ENCODE results near the gene LTBP2.
"Not testable (repeated sequence)": the region's sequence is repeated elsewhere in the genome, so short reads cannot be mapped to it uniquely, and the experiment has no call there.

LTBP2 gene

GRCh38 chr14:74548881-74549280, 63.2 kb downstream of the LTBP2 start:
- no peak for DNase-seq

GRCh38 chr14:74547331-74547927, 64.6 kb downstream of the LTBP2 start:
- DNase-seq = no peak

DNA sequence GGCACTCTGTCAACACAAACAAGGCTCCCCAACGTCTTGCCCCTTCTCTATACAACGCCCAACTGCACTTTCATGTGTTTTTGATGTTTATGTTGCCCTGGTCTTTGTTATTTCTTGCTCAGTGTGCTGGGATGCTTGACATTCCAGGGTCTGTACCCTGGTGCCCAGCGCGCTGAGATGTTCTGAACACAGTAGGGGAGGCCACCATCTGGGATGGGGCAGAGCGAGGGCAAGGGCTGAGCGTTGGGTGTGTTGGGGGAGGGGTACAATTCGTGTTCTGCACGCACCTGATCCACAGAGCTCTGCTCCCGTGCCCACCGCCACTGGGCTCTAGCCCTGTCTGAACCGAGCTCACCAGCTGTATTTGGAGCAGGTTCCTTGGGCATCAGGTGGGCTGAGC, 65.6 kb downstream of the LTBP2 start:
- DNase-seq = peak; percentile 18 to 45

DNA sequence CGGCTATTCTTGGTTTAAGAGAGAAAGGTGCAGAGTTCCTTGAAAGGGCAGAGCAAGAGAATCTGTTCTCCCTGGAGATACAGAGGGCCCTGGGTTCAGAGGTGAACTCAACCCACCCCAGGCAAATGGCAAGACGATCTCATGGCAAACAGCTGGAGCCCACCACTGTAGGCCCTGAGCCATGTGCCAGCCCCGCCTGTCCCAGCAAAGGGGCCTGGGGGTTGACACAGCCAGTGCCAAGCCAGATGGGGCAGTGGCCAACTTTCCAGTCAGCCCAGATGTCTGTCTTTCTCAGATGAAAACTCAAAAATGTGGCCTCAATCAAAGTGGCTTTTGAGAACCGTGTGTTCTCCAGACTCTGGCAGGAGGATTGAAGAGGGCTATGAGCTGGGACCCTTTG, 66.7 kb downstream of the LTBP2 start:
- DNase-seq = no peak

DNA sequence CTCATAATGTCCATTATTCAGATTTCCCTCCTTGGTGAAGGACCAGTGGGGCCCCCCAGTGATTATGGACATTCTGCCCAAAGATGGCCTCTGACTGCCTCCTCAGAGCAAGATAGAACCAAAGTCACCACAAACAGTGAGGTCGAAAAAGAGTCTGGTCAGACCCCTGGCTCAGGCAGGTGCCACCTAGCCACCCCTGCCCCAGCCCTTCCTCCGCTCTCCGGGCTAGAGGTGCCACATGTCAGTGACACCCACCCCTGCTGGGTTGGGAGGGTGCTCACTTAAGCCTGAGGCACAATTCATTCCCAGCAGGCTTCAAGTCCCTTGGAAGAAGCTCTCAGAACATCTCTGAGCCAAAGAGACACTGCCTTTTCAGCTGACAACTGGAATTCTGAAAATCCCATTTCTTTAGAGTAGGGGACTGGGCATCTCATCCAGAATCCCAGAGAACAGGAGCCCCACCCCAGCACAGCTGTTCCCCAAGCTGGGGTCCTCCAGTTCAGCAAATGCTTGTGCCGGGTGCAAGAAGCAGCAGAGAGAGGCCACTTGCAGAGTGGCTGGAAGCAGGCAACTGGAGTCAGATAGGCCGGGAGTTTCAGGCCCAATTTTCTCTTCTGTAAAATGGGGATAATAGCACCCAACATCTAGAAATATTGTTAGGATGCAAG, 68.1 kb downstream of the LTBP2 start:
- DNase-seq = no peak

DNA sequence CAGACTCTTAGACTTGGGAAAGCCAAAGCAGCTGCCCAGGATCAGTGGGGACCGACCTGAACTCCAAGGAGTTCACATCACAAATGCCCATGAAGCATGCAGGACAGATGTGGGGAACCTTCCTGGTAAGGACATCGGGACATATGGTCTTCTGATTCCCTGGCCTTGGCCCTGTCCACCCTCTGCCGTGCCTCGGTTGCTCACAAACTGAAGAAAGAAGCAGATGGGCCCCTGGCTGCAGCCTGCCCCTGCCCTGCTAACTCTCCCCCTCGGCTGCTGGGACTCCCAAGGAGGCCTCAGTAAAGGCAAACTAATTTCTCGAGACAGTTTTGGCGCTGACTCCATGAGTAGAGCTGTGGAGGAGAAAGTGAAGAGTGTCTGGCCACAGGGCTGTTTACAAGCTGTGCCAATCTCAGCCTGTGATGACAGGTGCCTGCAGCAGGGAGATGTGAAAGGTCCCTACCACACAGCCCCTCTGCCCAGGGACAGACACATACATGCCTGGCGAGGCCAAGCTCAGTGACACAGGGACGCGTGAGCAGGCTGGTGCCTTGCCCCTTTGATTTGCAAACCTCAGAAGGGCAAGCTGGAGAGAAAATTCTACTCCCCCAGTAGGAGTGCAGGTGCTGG, 69.9 kb downstream of the LTBP2 start:
- DNase-seq = no peak

DNA sequence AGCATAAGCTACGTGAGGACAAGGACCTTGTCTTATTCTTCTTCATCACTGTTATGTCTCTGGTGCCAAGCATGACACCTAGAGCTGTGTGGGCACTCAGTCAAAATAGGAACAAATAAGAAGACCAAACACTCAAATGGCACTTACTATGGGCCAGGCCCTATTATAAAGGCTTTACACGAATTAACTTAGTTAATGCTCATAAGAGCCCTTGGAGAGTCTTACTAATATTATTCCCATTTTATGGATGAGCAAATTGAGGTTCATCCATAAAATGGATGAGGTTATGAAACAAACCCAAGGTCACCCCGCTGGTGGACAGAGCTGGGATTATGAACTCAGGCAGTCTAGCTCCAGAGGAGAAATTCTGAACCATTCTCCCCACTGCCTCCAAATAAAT, 70.8 kb downstream of the LTBP2 start:
- no peak for DNase-seq

- DNase-seq = no peak
These were observed 72.5 kb downstream of the LTBP2 start for GRCh38 chr14:74539503-74539902.

DNA sequence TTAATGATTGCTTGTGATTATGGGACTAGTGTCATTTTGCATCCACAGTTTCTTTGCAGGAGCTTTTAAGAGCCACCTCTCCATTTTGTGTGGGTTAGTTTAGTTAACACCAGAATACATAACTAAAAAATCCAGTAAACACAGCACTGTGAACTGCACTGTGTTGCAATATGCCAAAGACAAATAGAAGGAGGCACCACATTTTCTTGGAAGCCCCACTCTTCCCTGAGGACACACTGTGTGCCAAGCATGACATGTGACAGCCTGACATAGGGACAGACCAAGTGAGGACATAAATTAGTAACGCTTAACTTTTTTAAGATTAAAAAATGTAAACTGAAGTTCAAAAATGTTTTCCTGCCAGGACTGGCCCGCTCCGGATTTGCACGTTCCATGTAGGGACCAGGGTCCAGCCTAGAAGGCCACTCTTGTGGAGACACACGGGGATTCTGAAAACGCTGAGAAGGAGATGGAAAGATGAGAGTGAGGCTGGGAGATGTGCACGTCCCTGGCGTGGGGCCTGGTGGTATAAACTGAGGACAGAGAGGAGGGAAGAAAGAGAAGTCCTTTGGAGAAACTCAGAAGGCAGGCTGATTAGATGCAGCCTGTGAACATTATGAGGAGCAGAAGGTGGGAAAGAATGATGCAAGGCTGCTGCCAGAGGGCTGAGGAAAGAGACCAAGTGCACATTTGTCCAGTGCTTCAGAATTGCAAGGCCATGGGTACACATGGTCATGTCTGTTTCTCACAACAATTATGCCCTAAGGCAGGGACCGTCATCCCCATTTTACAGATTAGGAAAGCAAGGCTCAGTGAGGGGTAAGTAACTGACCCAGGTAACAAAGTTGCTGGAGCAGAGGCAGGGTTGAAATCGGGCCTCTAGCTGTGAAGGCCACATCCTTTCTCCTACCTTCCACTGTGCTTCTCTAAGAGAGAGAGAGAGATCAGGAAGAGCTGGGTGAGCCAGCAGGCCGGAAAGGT, 73.3 kb downstream of the LTBP2 start:
- DNase-seq = no peak

- not testable (repeated sequence) for DNase-seq
These were observed 75.7 kb downstream of the LTBP2 start for GRCh38 chr14:74536336-74536735.

DNA sequence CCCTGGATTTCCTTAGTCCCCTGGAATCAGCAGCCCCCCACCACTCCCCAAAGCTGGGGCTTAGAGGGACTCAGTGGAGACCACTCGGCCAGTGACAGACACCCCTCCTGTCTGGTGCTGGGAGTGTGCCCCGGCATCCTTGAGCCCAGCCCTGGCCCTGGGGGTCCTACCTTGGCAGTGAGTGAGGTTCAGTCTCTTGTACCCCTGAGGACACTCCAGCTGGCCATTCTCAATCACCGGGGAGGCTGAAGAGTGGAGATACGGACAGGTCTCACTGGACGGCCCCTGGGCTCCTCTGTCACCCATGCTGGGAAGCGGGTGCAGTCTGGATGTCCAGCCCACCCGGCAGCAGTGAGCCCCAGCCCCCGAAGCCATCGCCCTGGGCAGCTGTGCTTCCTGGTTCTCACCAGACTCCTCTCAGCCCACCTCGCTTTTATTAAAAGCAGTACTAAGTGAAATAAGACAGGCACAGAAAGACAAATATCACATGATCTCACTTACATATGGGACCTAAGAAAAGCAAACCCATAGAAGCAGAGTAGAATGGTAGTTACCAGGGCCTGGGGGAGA, 76.2 kb downstream of the LTBP2 start:
- no peak for DNase-seq

DNA sequence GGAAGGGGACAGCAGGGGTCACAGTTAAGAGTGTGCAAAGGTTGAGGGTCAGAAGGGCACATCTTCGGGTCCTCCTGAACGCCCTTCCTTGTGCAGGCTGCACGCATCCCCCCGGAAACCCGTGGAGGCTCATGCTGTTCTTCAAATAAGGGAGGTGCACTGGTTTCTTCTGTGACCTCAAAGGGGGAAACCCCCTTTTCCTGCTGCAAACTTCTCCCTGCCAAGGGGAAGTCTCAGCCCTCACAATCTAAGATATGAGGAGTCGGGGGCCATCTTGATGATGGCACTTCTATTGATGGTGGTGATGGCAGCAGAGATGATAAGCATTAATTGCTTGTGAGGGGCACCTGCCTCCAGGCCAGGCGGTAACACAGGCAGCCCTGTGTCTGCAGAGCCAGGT, 78.5 kb downstream of the LTBP2 start:
- DNase-seq = no peak

- no peak for DNase-seq
These were observed 79.8 kb downstream of the LTBP2 start for GRCh38 chr14:74532246-74532645.

GRCh38 chr14:74531467-74531866, 80.6 kb downstream of the LTBP2 start:
- peak in 1 of 2 experiments; percentile 41 for DNase-seq

- DNase-seq = no peak
These were observed 81.0 kb downstream of the LTBP2 start for GRCh38 chr14:74531006-74531405.

DNA sequence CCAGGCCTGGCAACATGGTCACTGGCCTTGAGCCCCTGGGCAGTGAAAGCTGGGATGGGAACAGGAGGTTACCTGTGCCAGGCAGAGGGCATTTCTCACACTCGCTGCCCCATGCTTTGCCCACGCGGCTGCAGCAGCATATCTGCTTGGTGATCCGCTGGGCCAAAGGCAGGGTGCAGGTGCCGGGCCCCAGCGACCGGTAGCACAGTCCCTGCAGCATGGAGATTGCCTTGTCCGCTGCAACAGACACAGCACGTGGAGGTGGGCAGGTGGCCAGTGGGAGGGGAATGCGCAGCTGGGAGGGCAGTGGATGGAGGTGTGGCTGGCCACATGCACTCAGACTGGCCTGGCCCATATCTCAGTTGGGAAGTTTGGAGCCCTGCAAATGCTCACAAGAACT, 83.2 kb downstream of the LTBP2 start:
- no peak for DNase-seq

DNA sequence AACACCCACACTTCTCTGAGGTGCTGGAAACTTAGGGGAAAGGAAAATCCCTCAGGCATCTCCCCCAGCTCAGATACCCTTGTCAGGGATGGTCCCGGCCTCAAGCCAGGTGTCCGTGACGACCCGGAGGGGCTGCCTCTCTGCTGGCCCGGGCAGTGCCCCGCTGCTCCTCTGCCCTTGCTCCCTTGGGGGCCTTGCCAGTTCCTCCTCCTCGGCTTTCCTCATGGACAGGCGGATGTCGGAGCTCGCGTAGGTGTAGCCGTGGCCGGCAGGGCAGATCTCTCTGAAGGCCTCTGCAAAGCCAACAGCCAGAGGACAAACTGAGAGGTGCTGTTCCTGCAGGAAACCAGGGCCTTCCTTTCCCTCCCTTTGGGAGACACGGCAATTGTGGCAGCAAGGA, 83.6 kb downstream of the LTBP2 start:
- DNase-seq = no peak

DNA sequence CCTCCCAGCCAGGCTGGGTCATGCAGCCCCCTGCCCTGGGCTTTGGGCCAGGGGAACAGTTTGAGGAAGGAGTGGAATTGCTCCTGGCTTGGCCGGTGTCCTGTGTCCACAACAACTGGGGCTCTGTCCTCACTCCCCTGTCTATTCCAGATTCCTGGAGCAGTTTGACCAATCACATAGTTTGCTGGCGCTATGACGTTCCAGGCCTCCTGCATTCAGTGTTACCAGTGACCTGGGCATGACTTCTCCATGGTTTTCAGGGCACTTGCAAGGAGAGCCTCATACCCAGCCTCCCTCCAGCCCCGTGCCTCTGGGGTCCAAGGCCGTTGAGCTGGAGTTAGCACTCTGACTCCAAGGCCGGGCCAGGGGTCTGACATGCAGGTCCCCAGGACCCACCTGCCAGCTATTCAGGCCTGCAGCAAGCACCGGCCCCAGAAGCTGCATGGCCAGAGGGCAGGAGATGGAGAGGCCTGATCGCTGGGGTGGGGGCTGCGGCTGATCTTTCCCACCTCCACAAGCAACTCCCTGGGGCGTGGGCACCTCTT, 84.2 kb downstream of the LTBP2 start:
- DNase-seq = no peak

DNA sequence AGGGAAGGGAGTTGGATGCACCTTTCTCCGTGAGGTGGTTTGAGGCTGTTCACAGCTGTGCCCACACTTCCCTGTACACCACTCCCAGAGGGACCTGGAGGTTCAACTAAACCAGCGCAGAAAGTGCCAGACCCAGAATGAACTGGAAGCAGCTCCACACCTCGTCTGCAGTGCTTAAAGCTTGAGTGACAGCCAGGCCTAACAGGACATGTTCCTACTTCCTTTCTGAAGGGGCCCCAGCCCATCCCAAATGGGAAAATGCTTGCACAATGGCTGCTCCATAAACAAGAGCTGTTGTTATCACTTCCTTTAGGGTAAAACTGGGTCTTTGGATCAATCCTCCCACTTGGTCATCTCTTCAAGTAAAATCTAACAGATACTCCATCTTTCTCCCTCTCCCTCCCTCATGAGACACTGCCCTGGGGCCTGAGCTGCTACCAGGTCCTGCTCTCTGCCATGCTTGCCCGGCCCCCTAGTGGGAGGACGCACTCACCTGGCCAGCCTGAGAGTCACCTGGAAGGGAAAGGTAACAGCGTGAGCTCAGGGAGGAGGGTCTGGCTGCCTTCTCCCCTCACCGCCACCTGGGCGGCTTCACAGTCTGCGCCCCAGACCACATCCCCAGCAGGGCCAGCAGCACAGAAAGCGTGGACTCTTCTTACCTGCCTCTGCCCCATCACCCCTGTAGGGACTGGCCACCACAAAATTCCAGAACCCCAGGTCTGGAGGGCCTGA, 85.0 kb downstream of the LTBP2 start:
- DNase-seq = no peak

DNA sequence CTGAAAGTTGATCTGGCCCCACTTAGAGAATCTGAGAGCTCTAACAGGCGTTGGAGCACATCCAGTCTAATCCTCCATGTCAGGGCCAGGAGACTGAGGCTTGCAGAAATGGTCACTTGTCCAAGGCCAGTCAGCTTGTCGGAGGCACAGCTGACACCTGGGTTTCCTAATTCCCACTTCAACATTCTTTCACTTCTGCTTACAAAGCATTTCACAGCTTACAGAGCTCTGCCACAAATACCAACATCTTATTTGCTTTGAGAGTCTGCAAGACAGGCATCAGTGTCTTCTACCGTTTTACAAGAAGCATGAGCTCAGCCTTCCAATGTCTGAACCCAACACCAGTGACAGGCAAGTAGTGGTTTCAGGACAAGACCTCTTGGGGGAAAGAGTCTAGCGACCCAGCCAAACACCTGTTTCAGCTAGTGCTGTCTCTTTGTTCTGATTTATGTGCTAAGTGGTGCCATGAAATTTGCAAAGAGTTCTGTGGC, 86.6 kb downstream of the LTBP2 start:
- no peak for DNase-seq

- DNase-seq = no peak
These were observed 87.3 kb downstream of the LTBP2 start for GRCh38 chr14:74524812-74525135.
